Parathyroid adenoma (tissue), 2 donors: ENCODE measurements around the gene HAUS3.

Experiments
- H2AFZ ChIP-seq: fragments of 300-600 bp; sonication (generic); one replicate; pipeline ENCODE4 v1.7.0; 2017; ENCODE audit warnings: antibody characterized with exemption, mild to moderate bottlenecking
- H3K27ac ChIP-seq: fragments of 300-600 bp; sonication (generic); one replicate; pipeline ENCODE4 v1.7.0; 2017
- H3K27me3 ChIP-seq: fragments of 300-600 bp; sonication (generic); one replicate; pipeline ENCODE4 v1.7.0; 2017; ENCODE audit warnings: low read length; ENCODE audit not compliant: control insufficient read depth, insufficient read depth
- H3K36me3 ChIP-seq: fragments of 300-600 bp; sonication (generic); one replicate; pipeline ENCODE4 v1.7.0; 2017; ENCODE audit warnings: low read length; ENCODE audit not compliant: control insufficient read depth, insufficient read depth
- H3K4me1 ChIP-seq: fragments of 300-600 bp; sonication (generic); one replicate; pipeline ENCODE4 v1.7.0; 2017; ENCODE audit warnings: control low read depth
- H3K4me2 ChIP-seq: fragments of 300-600 bp; sonication (generic); one replicate; pipeline ENCODE4 v1.7.0; 2017; ENCODE audit warnings: low read length
- H3K4me3 ChIP-seq: fragments of 300-600 bp; sonication (generic); one replicate; pipeline ENCODE4 v1.7.0; 2017; ENCODE audit warnings: low read depth, low read length
- H3K79me2 ChIP-seq: fragments of 300-600 bp; sonication (generic); one replicate; pipeline ENCODE4 v1.7.0; 2017; ENCODE audit warnings: control low read depth
- H3K9ac ChIP-seq: fragments of 300-600 bp; sonication (generic); one replicate; pipeline ENCODE4 v1.7.0; 2017; ENCODE audit warnings: mild to moderate bottlenecking
- H3K9me3 ChIP-seq: fragments of 300-600 bp; sonication (generic); one replicate; pipeline ENCODE4 v1.7.0; 2017; ENCODE audit warnings: low read length; ENCODE audit not compliant: control insufficient read depth
- TF ChIP-seq, protein P1 (sequence below): fragments of 300-600 bp; sonication (generic); IDR thresholded peaks from one replicate; pipeline ENCODE4 v1.7.0; 2017; ENCODE audit warnings: antibody characterized with exemption, mild to moderate bottlenecking
- donor health status: primary hyperparathyroidism.

Gene HAUS3

DNA sequence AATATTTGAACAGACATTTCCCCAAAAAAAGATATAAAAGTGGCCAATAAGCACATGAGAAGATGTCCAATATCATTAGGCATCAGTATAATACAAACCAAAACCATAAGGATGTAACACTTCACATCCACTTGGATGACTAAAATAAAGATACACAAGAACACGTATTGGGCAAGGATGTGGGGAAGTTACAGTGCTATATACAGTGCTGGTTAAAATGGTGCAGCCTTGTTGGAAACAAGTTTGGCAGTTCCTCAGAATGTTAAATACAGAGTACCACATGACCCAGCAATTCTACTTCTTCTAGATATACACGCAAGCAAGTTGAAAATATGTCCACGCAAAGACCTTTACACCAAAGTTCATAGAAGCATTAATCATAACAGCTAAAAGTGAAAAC lies 58.9 kb downstream of the HAUS3 start:
- TF ChIP-seq, protein P1, sequence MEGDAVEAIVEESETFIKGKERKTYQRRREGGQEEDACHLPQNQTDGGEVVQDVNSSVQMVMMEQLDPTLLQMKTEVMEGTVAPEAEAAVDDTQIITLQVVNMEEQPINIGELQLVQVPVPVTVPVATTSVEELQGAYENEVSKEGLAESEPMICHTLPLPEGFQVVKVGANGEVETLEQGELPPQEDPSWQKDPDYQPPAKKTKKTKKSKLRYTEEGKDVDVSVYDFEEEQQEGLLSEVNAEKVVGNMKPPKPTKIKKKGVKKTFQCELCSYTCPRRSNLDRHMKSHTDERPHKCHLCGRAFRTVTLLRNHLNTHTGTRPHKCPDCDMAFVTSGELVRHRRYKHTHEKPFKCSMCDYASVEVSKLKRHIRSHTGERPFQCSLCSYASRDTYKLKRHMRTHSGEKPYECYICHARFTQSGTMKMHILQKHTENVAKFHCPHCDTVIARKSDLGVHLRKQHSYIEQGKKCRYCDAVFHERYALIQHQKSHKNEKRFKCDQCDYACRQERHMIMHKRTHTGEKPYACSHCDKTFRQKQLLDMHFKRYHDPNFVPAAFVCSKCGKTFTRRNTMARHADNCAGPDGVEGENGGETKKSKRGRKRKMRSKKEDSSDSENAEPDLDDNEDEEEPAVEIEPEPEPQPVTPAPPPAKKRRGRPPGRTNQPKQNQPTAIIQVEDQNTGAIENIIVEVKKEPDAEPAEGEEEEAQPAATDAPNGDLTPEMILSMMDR, result no peak
- H3K9me3 ChIP-seq, result no peaks in the 10 kb centered on the region
- H3K27ac ChIP-seq, result no peak overlapping the region
- H2AFZ ChIP-seq, result no peak overlapping the region
- no peaks in the 10 kb centered on the region for H3K79me2 ChIP-seq
- H3K9ac ChIP-seq, result no peak overlapping the region
- no peaks in the 10 kb centered on the region for H3K36me3 ChIP-seq
- H3K4me1 ChIP-seq, result no peaks in the 10 kb centered on the region
- no peaks in the 10 kb centered on the region for H3K27me3 ChIP-seq
- no peak overlapping the region for H3K4me2 ChIP-seq
- no peak overlapping the region for H3K4me3 ChIP-seq

DNA sequence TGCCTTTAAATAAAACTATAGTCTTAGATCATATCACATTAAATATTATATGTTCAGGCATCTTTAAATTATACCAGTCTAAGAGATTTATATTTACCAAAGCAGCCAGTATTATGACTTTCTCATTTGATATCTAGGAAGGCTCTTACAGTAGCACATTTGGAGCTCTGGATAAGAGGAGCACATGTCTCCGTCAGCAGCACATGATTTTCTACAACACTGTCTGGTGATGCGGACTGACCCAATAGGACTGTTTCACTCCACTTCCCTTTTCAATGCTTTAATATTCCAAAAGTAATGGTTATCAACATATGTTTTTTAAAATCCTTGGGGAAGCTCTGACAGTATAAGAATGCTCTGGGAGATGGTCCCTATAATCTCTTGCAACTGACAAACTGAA lies 61.5 kb downstream of the HAUS3 start:
- no peaks in the 10 kb centered on the region for H3K4me1 ChIP-seq
- no peaks in the 10 kb centered on the region for H3K27me3 ChIP-seq
- H3K9ac ChIP-seq, result no peak overlapping the region
- H3K4me2 ChIP-seq, result no peak overlapping the region
- no peak overlapping the region for H3K4me3 ChIP-seq
- no peaks in the 10 kb centered on the region for H3K79me2 ChIP-seq
- TF ChIP-seq, protein P1, result no peak
- no peaks in the 10 kb centered on the region for H3K36me3 ChIP-seq
- no peaks in the 10 kb centered on the region for H3K9me3 ChIP-seq
- no peak overlapping the region for H3K27ac ChIP-seq
- H2AFZ ChIP-seq, result no peak overlapping the region

DNA sequence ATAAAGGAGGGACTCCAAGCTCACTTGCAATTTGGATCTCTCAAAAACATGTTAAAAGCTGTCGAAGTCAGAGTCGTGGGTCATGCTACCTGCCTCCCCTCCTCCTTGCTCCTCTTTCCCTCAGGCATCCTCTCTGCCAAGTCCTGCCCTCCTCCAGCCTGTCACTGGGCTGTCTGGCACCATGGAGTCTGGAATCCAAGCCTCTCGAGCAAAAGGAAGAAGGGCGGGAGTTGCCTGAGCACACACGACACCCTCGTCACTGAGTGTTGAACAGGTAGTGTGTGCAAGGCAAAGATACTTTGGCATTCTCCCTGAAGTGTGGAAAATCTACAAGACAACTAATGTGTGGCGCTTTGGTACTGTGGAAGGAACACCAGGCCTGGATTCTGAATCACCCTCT lies 62.2 kb downstream of the HAUS3 start:
- Histone ChIP-seq H3K9me3 (no peaks in the 10 kb centered on the region), H3K36me3 (no peaks in the 10 kb centered on the region), H3K4me3 (no peak overlapping the region), H3K4me1 (no peaks in the 10 kb centered on the region), H3K9ac (no peak overlapping the region), H3K4me2 (no peak overlapping the region), H3K27ac (no peak overlapping the region), H3K27me3 (no peaks in the 10 kb centered on the region), H3K79me2 (no peaks in the 10 kb centered on the region), H2AFZ (no peak overlapping the region)
- TF ChIP-seq, protein P1, result no peak

DNA sequence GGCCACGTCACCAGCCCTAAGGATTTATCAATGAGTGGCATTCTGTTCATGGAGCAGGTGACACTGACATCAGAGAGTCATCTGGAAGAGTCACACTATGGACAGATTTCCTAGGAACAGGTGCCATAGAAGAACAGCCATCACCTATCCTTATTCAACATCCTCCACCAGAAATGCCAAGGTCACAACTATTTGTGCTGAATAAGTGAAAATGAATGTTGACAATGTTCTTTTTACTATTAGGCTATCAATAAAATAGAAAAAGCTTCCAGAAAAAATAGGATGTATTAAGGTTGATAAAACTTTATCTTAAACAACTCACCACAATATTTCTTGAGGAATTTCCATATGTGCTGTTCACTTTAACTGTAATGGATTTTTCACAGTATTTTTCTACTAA lies 62.9 kb downstream of the HAUS3 start:
- H3K27ac ChIP-seq, result no peak overlapping the region
- no peaks in the 10 kb centered on the region for H3K4me1 ChIP-seq
- no peaks in the 10 kb centered on the region for H3K27me3 ChIP-seq
- no peak overlapping the region for H2AFZ ChIP-seq
- no peaks in the 10 kb centered on the region for H3K79me2 ChIP-seq
- TF ChIP-seq, protein P1, result no peak
- H3K36me3 ChIP-seq, result no peaks in the 10 kb centered on the region
- no peaks in the 10 kb centered on the region for H3K9me3 ChIP-seq
- no peak overlapping the region for H3K4me3 ChIP-seq
- H3K9ac ChIP-seq, result no peak overlapping the region
- no peak overlapping the region for H3K4me2 ChIP-seq
